ENCODE measurements around the gene ZC3H18. TPM values are rescaled to one million over a fixed set of nuclear protein-coding genes. Genes with fewer than 3 reads are reported as not detected.

ZC3H18 gene
- total RNA-seq, 1 experiment from 2014 or later: 57.8 TPM

GRCh38 chr16:88658714-88659113 is 88.5 kb downstream of the ZC3H18 start:
- H3K27ac ChIP-seq (ENCODE audit: low read depth, low read length): no peak overlapping the region
- no peaks in the 10 kb centered on the region for H3K9me3 ChIP-seq (ENCODE audit: control insufficient read depth in 1 of 2, insufficient read depth in 1 of 2, low read depth in 1 of 2, low read length in 2 of 2)
- ChIA-PET RAD21 (ENCODE audit: low non-redundant PET in 1 of 2, low total read pairs in 2 of 2, uncharacterized antibody in 2 of 2, unreplicated experiment in 2 of 2) (no interaction called here), CTCF (interaction anchor here (0.5 kb wide), 1 partner anchor 16 kb away, joined by 3 read pairs; no protein-coding TSS in a partner anchor), POLR2A (no interaction called here)
- intact Hi-C loops (cut with micrococcal nuclease): no loop called here
- no peaks in the 10 kb centered on the region for H3K27me3 ChIP-seq (ENCODE audit: insufficient read depth, low read length)
- no peak overlapping the region for H2AFZ ChIP-seq (ENCODE audit: low read depth, low read length, poor library complexity, severe bottlenecking)
- peaks cover 0 to 11% of the 10 kb centered on the region in 2 experiments; a peak in 3 of 4 replicates for H3K4me1 ChIP-seq (ENCODE audit: control insufficient read depth in 1 of 2, insufficient read depth in 2 of 2, low read length in 2 of 2)
- peaks cover 33% of the 10 kb centered on the region for H3K79me2 ChIP-seq (ENCODE audit: insufficient read depth, low read length)
- no peaks in the 10 kb centered on the region for H4K20me1 ChIP-seq (ENCODE audit: insufficient read depth)
- H3K4me2 ChIP-seq (ENCODE audit: low read length): no peak overlapping the region
- H3K36me3 ChIP-seq (ENCODE audit: control insufficient read depth in 1 of 2, insufficient read depth in 2 of 2, low read length in 2 of 2): peaks cover 4 to 6% of the 10 kb centered on the region in 2 experiments; a peak in 2 of 4 replicates
- TF ChIP-seq, protein P1, sequence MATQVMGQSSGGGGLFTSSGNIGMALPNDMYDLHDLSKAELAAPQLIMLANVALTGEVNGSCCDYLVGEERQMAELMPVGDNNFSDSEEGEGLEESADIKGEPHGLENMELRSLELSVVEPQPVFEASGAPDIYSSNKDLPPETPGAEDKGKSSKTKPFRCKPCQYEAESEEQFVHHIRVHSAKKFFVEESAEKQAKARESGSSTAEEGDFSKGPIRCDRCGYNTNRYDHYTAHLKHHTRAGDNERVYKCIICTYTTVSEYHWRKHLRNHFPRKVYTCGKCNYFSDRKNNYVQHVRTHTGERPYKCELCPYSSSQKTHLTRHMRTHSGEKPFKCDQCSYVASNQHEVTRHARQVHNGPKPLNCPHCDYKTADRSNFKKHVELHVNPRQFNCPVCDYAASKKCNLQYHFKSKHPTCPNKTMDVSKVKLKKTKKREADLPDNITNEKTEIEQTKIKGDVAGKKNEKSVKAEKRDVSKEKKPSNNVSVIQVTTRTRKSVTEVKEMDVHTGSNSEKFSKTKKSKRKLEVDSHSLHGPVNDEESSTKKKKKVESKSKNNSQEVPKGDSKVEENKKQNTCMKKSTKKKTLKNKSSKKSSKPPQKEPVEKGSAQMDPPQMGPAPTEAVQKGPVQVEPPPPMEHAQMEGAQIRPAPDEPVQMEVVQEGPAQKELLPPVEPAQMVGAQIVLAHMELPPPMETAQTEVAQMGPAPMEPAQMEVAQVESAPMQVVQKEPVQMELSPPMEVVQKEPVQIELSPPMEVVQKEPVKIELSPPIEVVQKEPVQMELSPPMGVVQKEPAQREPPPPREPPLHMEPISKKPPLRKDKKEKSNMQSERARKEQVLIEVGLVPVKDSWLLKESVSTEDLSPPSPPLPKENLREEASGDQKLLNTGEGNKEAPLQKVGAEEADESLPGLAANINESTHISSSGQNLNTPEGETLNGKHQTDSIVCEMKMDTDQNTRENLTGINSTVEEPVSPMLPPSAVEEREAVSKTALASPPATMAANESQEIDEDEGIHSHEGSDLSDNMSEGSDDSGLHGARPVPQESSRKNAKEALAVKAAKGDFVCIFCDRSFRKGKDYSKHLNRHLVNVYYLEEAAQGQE (IDR thresholded peaks at IDR 0.05; ENCODE audit: low read depth): no peak
- no peak for TF ChIP-seq ZFX (IDR thresholded peaks at IDR 0.05)
- TF ChIP-seq POLR2AphosphoS5 (IDR thresholded peaks at IDR 0.05; ENCODE audit: low read depth, low read length): no peak
- TF ChIP-seq JUND (IDR thresholded peaks at IDR 0.05): no peak
- TF ChIP-seq SRF (IDR thresholded peaks at IDR 0.05; ENCODE audit: low read depth): no peak
- no peak for TF ChIP-seq ZNF274 (IDR thresholded peaks at IDR 0.05; ENCODE audit: low read depth, low read length)
- TF ChIP-seq RAD21 (IDR thresholded peaks at IDR 0.05; ENCODE audit: low read depth): no peak
- no peak for TF ChIP-seq CEBPB (IDR thresholded peaks at IDR 0.05; ENCODE audit: low read depth)
- TF ChIP-seq, protein P2, sequence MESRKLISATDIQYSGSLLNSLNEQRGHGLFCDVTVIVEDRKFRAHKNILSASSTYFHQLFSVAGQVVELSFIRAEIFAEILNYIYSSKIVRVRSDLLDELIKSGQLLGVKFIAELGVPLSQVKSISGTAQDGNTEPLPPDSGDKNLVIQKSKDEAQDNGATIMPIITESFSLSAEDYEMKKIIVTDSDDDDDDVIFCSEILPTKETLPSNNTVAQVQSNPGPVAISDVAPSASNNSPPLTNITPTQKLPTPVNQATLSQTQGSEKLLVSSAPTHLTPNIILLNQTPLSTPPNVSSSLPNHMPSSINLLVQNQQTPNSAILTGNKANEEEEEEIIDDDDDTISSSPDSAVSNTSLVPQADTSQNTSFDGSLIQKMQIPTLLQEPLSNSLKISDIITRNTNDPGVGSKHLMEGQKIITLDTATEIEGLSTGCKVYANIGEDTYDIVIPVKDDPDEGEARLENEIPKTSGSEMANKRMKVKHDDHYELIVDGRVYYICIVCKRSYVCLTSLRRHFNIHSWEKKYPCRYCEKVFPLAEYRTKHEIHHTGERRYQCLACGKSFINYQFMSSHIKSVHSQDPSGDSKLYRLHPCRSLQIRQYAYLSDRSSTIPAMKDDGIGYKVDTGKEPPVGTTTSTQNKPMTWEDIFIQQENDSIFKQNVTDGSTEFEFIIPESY (IDR thresholded peaks at IDR 0.05; ENCODE audit: extremely low read depth, insufficient replicate concordance, low read length): no peak
- H3K9me2 ChIP-seq (ENCODE audit: insufficient read depth): no peaks in the 10 kb centered on the region
- DNase-seq (ENCODE audit: low read depth, low spot score) (no peak), ATAC-seq (no peak)
- no peak overlapping the region for H3K9ac ChIP-seq (ENCODE audit: low read length)
- no TSS peak for BruUV-seq (replicated peaks)
- H3K4me3 ChIP-seq (replicated peaks in 1 of 2; ENCODE audit: low read depth in 1 of 2, low read length in 2 of 2): no peak overlapping the region
